OCI-LY3 (cell line): Measurements from ENCODE around the gene SPRED1.

Experiments
- H2AFZ ChIP-seq: fragments of 200-600, 300-600 bp; shearing (Covaris generic); 2 replicates; pipeline ENCODE4 v1.6.0; 2014; ENCODE audit warnings: antibody characterized with exemption, low read depth, low read length
- H3K27ac ChIP-seq: fragments of 200-600, 300-600 bp; sonication (generic); 2 replicates; pipeline ENCODE4 v1.5.1; 2014; ENCODE audit warnings: mild to moderate bottlenecking, low read length, moderate library complexity, mixed read lengths
- H3K27me3 ChIP-seq: fragments of 200-600, 300-600 bp; sonication (generic); 2 replicates; pipeline ENCODE4 v1.6.1; 2014; ENCODE audit warnings: low read depth, low read length, mixed read lengths
- H3K36me3 ChIP-seq: fragments of 200-600, 300-600 bp; sonication (generic); replicated peaks from 2 replicates; pipeline ENCODE3; 2014; ENCODE audit warnings: low read depth, low read length, mixed read lengths
- H3K4me1 ChIP-seq: fragments of 300-600, 200-600 bp; sonication (generic); 2 replicates; pipeline ENCODE4 v1.6.1; 2014; ENCODE audit warnings: low read length, mixed read lengths
- H3K4me2 ChIP-seq: fragments of 200-600, 300-600 bp; sonication (generic); 2 replicates; pipeline ENCODE4 v1.6.1; 2014; ENCODE audit warnings: low read length, mixed read lengths
- H3K4me3 ChIP-seq: fragments of 300-600, 200-600 bp; sonication (generic); 2 replicates; pipeline ENCODE4 v1.5.1; 2014; ENCODE audit warnings: antibody characterized with exemption, mild to moderate bottlenecking, low read length, moderate library complexity
- H3K79me2 ChIP-seq: fragments of 300-600, 200-600 bp; shearing (Covaris generic); 2 replicates; pipeline ENCODE4 v1.6.1; 2014; ENCODE audit warnings: mild to moderate bottlenecking, low read length, mixed read lengths
- H3K9ac ChIP-seq: fragments of 300-600, 200-600 bp; shearing (Covaris generic); 2 replicates; pipeline ENCODE4 v1.6.0; 2014; ENCODE audit warnings: mild to moderate bottlenecking, low read length, moderate library complexity
- H3K9me3 ChIP-seq: fragments of 200-600, 300-600 bp; shearing (Covaris generic); 2 replicates; pipeline ENCODE4 v1.6.1; 2014; ENCODE audit warnings: low read length, mixed read lengths; ENCODE audit not compliant: insufficient read depth
- H4K20me1 ChIP-seq: fragments of 200-600, 300-600 bp; sonication (generic); 2 replicates; pipeline ENCODE4 v1.6.1; 2016; ENCODE audit warnings: low read length, mixed read lengths; ENCODE audit not compliant: insufficient read depth
- CTCF ChIP-seq: fragments of 200-600, 300-600 bp; sonication (generic); IDR thresholded peaks from 2 replicates; pipeline ENCODE4 v1.5.1; 2014; ENCODE audit warnings: antibody characterized with exemption, low read length, low read depth
- EZH2phosphoT487 ChIP-seq: fragments of 200-600 bp; shearing (Covaris generic); IDR thresholded peaks from 2 replicates; pipeline ENCODE4 v1.6.1; 2018; ENCODE audit warnings: antibody characterized with exemption, mixed run types, low read depth

Gene SPRED1

GRCh38 chr15:38373016-38373415 is 120.4 kb downstream of the SPRED1 start:
- Histone ChIP-seq H3K27ac (no peak overlapping the region), H3K4me3 (no peak overlapping the region), H3K4me2 (no peak overlapping the region), H3K4me1 (no peaks in the 10 kb centered on the region), H3K36me3 (no peaks in the 10 kb centered on the region), H3K79me2 (no peaks in the 10 kb centered on the region), H2AFZ (no peak overlapping the region), H4K20me1 (no peaks in the 10 kb centered on the region), H3K9ac (no peak overlapping the region), H3K27me3 (no peaks in the 10 kb centered on the region), H3K9me3 (no peaks in the 10 kb centered on the region)
- no peak for TF ChIP-seq EZH2phosphoT487
- no peak for TF ChIP-seq CTCF

- H3K9ac ChIP-seq = no peak overlapping the region
- H4K20me1 ChIP-seq = no peaks in the 10 kb centered on the region
- no peaks in the 10 kb centered on the region for H3K79me2 ChIP-seq
- H3K9me3 ChIP-seq = no peaks in the 10 kb centered on the region
- H3K36me3 ChIP-seq = no peaks in the 10 kb centered on the region
- no peaks in the 10 kb centered on the region for H3K4me1 ChIP-seq
- TF ChIP-seq CTCF (no peak), EZH2phosphoT487 (no peak)
- no peak overlapping the region for H2AFZ ChIP-seq
- H3K4me2 ChIP-seq = no peak overlapping the region
- no peak overlapping the region for H3K27ac ChIP-seq
- H3K4me3 ChIP-seq = no peak overlapping the region
- no peaks in the 10 kb centered on the region for H3K27me3 ChIP-seq
Observed at GRCh38 chr15:38374029-38374428, 121.4 kb downstream of the SPRED1 start.

- H3K9ac ChIP-seq = no peak overlapping the region
- H3K4me3 ChIP-seq = no peak overlapping the region
- H3K27me3 ChIP-seq = no peaks in the 10 kb centered on the region
- H2AFZ ChIP-seq = no peak overlapping the region
- H3K27ac ChIP-seq = no peak overlapping the region
- no peak overlapping the region for H3K4me2 ChIP-seq
- no peaks in the 10 kb centered on the region for H4K20me1 ChIP-seq
- TF ChIP-seq EZH2phosphoT487 (no peak), CTCF (no peak)
- no peaks in the 10 kb centered on the region for H3K9me3 ChIP-seq
- H3K4me1 ChIP-seq = no peaks in the 10 kb centered on the region
- no peaks in the 10 kb centered on the region for H3K79me2 ChIP-seq
- no peaks in the 10 kb centered on the region for H3K36me3 ChIP-seq
Observed at GRCh38 chr15:38374556-38374955, 121.9 kb downstream of the SPRED1 start.

GRCh38 chr15:38376081-38376480 is 123.4 kb downstream of the SPRED1 start:
- H3K27me3 ChIP-seq = 0 out of 2 replicates have a peak, but pooled peaks cover under 1% of the 10 kb centered on the region
- H3K36me3 ChIP-seq = no peaks in the 10 kb centered on the region
- H3K9ac ChIP-seq = no peak overlapping the region
- no peaks in the 10 kb centered on the region for H3K4me1 ChIP-seq
- H3K79me2 ChIP-seq = no peaks in the 10 kb centered on the region
- no peak overlapping the region for H3K27ac ChIP-seq
- H4K20me1 ChIP-seq = no peaks in the 10 kb centered on the region
- H2AFZ ChIP-seq = no peak overlapping the region
- no peak overlapping the region for H3K4me3 ChIP-seq
- TF ChIP-seq EZH2phosphoT487 = no peak
- TF ChIP-seq CTCF = no peak
- H3K9me3 ChIP-seq = no peaks in the 10 kb centered on the region
- H3K4me2 ChIP-seq = no peak overlapping the region
